Effector CD4-positive, alpha-beta T cell (primary cell): ENCODE measurements around the gene PFDN6.

Experiments
- DNase-seq: peaks from one replicate; pipeline ENCODE4 v3.0.0-alpha.2; 2020

PFDN6 gene

DNA sequence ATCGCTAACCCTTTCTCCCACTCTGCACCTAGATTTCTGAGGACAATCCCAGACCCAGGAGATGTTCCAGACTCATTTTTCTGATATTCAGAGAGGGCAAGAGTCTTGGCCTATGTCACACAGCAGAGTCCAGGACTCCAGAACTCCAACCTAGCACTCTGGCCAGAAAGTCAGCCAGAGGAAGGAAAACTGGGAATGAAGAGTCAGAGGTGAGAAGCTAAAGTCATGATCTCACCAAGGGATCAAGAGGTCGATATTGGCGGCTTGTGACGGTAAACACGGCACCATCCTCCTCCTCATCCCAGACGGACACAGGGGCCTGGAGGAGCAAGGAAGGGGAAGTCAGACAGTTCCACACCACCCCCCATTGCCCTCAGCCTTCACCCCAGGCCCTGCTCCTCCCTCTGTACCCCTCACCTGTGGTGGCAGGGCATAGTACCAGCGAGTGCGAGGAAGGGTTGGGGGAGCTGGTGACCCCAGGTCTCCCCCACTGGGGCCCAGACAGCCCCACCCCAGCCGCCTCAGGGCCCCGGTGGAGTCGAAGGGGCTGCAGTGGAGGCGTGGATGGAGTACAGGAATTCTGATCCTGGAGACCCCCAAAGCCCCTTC is 7.5 kb downstream of the PFDN6 start:
- DNase-seq, result no peak

DNA sequence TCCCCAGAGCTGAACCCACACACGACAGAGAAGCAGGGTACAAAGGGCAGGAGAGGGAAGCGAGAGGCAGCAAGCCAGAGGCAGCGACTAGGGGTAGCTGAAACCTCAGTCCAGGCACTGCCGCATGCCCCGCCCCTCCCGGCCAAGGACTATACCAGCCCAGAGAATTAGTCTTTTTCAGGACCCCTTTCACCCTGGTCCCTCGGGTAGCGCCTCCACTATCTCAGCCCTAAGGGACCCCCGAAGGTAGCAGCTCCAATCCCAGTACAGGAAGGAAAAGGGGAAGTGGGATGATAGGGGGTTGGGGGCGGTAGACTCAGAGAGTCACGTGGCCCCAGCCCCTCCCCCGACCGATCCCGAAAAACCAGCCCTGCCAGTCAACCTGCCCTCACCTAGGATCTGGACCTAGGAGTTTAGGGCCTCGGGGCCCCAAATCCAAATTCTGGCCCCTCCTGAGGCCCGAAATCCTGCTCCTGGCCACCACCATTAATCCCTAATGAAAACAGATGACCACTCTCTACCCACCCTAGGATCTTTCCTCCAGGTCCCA is 8.1 kb downstream of the PFDN6 start:
- no peak for DNase-seq

DNA sequence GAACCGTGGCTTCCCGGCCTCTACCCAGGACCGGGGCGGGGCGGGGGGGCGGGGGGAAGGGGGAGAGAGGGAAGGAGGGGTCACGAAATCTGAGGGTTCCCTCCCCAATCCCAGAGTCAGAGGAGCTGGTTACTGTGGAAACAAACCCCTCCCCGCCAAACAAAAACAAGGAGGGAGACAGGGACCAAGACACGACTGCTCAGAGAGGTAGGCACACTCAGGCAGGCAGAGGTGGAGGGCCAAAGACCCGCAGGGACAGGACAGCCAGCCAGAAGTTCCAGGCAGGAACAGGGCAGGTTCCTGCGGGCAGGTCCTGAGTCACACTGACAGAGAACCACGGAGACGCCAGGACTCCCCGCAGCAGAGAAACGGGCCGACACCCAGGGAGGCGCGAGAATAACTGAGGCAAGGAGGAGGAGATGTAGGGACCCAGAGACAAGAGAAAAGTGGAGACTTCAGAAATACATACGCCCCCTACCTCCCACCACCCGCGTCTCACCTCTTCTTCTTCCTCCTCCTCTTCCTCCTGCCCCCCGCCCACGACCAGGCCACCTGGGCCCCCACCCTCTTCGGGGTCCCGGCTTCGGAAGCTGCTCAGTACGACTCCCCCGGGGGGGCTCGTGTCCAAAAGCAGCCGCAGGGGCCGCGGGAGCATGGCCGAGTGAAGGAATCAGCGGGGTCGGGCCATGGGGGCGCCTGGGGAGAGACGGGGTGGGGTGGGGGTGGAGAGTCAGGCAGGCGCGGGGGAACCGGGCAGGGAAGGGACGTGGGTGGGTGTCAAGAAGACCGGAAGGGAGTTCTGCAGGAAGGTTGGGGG is 8.8 kb downstream of the PFDN6 start:
- peak; percentile 56 for DNase-seq

DNA sequence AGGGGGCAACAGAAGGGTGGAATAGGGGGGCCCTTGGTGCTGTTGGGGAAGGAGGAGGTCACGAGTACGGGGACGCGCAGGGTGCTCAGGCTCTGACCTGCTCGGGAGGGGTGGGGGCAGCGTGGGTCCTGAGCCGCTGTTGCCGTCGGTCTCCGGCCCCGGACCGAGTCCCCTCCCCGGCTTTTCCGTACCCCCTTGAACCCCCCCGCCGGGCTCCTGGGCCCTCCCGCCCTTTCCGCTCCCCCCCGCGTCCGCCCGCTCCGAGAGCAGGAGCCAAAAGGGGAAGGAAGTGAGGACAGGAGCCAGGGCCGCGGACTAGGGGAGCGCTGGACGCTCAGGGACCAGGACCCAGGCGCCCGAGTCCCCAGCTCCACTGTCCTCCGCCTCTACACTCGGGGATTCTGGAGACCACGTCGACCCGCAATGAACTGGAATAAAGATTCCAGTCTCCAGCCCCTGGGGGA is 9.4 kb downstream of the PFDN6 start, which contains the start of gene RGL2:
Gene RGL2, minus strand, starts transcription at position 170 of the 464 bp plus-strand sequence. CDS start 332 bp downstream, outside the sequence.
- peak; percentile 53 for DNase-seq

DNA sequence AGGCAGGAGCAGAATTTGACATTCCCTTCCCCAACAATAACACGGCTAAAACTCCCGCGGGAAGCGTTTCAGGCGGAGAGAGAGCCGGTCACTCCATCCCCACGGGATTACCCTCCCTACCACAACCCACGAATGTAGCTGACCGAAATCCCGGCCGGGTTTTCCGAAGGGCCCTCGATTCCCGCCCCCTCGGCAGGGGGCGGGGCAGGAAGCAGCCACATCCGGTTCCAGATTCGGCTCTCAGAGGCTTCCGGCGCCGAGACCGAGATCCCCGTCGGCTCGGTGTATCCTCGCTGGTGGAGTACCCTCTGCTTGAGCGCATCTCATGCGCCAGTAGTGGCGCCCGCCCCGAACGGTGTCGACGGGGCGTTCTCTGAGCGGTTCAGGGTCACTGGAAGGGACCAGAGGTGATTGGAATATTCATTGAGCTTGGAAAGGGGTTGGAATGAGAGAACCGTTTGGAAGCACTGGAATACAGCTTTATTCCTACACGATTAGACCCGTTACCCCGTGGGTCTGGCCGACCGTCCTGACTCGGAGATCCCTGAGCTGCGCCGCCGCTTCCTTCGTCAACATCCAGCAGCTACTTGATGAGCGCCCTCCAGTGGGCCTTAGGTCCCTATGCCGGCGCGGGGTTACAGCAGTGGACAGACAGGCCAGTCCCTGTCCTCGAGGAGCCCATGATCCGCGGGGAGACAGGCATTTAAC is 10.0 kb downstream of the PFDN6 start:
- DNase-seq, result peak; percentile 93

DNA sequence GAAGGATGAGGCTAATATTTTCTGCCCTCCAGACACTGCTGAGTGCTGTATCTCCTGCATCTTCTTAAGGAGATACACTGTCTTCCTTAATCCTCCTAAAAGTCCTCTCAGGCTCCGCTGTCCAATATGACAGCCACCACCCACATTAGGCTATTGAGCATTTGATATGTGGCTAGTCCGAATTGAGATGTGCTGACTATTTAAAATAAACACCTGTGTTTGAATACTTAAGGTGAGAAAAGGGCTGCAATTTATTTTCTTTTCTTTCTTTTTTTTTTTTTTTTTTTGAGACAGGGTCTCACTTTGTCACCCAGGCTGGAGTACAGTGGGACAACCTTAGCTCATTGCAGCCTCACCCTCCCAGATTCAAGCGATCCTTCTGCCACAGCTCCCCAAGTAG is 12.5 kb downstream of the PFDN6 start:
- DNase-seq, result no peak

DNA sequence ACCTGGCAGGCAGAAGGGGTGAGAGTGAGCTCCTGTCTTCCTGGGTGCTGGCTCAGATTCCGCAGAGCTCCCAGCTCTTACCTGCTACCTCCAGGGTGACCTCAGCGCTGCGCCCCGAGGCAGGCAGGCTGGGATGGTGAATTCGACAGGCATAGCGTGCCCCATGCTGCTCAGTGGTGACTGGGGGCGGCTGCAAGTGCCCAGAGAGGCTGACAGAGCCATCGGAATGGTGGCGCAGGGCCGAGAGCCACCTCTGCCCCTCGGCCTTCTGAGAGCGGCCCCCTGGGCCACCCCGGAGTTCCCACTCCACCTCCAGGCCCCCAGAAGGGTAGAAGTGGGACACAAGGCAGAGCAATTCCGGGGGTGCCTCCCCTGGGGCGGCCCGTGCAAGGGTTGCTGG is 14.8 kb downstream of the PFDN6 start:
- no peak for DNase-seq

DNA sequence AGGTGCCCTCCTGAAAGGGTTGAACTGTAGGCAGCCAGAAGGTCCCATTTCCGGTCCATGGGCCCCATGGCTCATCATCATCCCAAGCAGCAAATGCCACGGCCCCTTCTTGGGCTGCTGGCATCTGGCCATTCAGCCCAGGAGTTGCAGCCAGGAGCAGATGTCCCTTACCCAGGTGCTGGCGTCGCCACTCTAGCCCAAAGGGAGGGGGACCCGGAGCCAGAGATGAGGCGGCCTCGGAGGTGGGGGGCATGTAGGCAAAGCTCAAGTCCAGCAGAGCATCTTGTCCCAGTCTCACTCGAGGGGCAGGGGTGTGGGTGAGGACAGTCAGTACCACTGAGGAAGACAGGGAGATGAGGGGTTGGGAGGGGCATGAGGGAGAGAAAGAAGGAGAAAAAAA is 15.7 kb downstream of the PFDN6 start:
- no peak for DNase-seq

DNA sequence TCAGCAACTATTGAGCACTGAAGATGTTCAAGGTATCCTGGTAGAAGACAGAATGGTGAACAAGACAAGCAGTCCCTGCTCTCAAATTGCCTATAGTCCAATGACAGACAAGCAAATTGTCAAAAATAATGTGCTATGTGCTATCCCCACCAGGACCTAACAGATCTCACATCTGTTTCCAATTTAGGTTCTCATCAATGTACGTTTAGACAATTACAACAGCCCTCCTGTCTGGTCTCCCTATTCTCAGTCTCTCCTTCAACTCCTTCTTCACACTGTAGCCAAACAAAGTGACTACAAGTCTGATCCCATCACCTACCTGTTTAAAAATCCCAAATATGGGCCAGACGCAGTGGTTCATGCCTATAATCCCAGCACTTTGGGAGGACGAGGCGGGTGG is 17.0 kb downstream of the PFDN6 start:
- no peak for DNase-seq

DNA sequence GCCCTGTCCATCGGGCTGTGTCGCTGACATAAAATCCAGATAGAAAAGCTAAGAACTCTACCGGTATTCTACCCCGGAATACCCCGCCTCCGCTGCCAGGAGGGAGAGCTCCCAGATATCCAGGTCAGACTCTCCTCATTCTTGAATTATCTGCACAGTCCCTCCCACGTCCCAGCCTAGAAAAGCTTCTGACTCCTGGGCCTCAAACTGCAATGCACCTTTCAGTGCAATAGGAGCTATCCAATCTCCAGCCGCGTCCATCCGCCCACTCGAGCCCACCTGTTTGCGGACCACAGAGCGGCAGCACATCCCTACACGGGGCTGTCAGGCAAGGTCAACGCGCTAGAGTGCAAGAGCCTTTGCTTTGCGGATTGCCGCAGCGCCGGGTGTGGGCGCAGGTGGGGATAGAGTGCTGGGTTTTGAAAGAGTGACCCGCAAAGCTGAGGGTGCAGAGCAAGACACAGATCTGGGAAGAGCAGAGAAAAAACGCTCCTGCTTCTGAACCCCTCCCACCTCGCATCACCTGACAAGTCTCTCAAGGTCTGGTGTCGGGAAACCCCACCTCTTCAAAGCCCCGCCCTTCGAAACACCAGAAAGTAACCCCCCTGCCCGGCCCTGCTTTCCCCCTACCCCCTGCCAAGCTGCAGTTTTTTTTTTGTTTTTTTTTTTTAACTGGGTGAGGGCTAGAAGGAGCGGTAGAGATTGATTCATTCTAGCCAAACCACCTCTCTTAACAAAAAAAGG is 23.1 kb downstream of the PFDN6 start:
- peak; percentile 83 for DNase-seq

DNA sequence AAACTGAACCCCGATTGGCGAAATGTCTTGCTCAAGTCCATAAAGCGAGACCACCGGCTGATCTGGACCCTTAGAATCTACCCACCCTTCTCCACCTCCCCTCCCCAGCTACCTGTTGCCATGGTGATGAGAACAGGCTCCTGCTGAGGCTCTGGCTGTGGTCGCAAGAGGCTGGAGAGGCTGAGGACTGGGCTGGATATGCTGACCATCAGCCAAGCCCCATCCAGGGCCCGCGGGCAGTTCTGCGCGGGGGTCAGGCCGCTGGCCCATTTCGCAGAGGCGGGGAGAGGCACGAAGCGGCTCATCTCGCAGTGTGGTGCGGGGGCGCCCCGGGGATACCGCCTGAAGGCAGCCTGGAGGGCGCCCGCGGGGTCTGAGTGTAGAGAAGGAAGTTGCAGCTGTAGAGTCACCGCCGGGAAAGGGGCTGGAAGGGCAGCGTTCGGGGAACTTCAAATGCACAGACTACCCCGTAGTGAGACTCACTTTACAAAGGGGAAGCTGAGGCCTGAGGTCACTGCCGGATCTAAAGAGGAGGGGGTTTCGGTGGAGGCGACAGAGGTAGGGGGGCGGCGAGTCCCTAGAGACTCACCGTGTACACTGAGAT is 23.8 kb downstream of the PFDN6 start:
- peak; percentile 25 for DNase-seq

DNA sequence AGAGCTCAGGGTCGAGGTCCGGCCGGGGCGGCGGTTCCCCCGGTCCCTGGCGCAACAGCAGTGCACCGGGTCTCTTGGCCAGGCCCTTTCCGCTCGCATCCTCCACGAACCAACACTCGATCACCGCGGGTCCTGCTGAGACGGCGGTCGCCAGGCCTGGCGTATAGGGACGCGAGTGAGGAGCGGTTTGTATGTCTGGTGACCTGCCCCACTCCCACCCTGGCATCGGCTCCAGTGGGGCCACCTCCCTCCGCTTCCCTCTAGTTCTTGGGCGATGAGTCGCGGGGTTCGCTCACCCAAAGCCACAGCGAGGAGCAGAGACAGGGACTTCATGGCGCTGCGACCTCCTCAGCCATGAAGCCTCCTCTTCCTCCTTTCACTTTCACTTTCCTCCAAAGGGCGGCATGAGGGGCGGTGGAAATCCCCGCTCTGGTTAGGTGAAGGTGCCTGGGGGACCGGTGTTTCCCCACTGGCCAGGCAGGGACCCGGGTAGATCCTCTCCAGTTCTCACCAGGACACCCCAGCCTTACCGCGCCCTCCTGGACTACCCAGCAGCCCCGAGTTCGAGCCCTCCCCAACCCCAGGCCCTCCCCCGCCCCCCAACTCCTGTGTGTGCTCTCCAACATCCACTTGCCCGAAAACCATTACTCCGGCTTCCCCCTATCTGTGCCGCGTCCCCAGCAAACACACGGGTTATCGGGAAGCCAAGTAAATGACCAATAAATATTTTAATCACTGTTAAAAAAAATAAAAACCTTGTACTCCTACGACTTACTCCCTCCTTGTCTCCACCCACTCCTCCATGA is 24.5 kb downstream of the PFDN6 start, which contains the start of gene TAPBP:
Gene TAPBP, minus strand, starts transcription at position 370 of the 806 bp plus-strand sequence. Its CDS starts 37 bp downstream, at position 333.
- peak; percentile 84 for DNase-seq

DNA sequence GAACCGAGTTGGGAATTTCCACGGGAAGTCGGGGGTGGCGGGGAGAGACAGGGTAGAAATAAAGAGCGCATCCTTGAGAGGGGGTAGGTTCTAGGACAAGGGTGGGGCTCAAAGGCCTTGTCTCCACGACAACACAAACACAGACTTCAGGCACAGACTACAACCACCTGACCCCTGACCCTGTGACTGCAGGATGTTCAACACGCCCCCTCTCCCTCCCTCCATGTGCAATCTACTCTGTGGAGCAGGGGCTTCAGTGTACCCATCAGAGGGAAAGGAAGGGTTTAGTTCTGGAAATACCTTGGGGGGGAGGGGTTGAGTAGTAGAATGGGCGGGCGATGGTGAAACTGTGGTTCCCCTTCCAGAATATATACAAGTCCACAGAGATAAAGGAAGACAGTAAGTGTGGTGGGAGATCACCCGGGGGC is 25.1 kb downstream of the PFDN6 start:
- DNase-seq, result peak; percentile 73

DNA sequence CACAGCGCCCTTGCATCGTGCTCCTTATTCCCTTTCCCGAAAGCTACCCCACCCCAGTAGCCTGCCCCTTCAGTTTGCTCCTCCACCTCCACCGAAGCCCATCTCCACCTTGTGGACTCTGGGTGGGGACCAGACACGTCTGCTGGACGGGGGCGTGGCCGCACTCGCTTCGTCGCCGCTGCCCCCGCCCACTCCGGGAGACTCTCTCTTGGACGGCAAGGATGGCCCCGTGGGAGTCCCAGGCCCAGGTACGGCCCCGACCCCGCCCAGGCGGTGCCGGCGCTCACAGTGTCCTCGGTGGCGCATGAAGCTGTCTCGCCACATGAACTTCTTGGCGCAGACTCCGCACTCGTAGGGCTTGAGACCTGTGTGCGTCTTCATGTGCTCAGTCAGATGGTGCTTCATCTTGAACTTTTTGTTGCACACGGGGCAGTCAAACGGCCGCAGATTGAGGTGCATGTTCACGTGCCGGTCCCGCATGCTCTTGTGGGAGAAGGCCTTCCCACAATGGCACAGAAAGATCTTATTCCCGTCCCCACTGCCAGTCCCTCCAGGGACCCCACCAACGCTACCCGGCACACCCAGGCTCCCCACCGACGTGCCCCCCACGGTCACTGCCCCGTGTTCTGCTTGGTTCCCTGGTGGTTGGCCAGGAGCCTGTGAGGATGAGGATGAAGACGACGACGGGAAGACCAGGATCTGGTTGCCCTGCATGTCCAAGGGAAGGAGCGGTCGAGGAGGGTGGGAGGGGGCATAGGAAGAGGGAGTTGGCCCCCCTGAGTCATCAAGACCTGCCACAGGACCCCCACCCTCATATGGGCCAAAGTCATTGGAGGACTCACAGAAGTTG is 25.8 kb downstream of the PFDN6 start:
- DNase-seq, result no peak

DNA sequence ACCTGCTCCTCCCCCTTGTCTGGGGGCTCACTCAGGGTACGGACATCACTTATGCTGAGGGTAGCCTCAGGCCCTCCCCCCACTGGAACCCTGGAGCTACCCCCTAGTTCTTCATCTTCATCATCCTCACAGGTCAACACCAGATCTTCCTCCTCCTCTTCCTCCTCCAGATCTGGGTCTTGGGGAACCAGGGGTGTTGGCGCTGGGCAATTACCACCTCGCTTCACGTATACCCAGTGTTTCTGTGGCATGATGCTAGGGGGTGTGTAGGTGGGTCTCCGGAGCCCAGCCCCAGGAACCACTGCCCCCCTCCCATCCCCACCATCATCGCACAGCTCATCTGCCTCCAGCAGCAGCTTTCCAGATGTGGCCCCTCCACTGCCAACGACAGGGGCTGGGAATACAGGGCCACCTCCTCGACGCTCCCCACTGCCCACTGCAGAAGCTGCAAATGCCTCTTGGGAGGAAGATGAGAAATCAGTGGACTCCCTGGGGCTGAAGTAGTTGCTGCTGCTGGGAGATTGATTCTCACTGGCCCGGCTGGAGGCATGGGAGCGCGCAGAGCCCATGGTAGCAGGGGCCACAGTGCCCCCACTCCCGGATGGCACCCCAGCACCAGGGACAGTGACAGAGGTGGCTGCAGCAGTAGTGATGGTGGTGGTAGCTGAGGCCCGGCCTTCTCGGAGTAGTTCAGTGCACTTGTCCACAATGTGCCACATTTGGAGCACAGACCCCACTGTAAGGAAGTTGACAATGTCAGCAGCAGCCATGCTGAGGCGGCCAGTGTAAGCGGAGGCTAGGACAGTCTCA is 26.6 kb downstream of the PFDN6 start:
- no peak for DNase-seq

DNA sequence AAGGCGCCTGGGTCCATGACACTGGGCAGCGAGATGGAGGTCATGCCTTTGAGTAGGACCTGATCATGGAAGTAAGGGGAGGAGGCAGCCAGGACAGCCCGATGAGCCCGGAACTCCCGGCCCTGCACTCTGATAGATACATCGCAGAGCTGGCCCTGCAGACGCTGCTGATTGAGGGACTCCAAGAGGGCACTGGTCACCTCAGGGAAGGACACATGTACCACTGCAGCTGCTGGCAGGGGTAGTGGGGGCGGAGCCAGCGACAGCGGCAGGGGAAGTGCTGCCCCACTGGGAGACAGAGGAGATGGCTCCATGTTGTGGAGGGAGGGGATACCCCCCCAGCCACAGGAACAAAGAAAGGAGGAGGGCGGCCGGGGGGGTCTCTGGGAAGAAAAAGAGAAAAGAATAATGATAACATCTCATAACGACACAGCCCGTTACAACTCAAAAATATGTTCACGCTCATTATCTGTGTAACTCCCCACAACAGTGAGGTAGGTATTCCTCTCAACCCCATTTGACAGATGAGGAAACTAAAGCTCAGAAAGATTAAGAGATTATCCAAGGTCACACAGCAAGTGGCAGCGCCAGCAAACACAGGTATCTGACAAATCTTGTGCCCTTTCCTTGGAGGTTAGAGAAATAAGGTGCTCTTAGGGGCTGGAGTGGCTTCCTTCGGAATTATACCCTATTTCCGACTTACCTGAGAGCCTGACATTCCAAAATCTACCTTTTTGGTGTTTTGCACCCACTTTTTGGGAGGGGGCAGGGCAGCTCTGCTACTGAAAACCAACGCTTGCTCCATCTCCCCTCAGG is 27.4 kb downstream of the PFDN6 start:
- DNase-seq, result no peak

DNA sequence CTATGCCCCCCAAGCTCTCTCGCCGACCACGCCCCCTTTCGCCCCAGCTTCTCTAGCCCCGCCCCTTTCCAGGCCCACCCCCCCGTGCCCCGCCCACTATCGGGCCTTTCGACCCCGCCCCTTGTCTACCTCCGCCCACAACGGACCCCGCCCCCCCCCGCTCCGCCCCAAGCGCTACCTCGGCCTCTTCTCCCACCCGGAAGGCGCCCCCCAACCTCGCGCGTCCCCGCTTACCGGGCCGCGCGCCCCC is 27.9 kb downstream of the PFDN6 start:
- no peak for DNase-seq

DNA sequence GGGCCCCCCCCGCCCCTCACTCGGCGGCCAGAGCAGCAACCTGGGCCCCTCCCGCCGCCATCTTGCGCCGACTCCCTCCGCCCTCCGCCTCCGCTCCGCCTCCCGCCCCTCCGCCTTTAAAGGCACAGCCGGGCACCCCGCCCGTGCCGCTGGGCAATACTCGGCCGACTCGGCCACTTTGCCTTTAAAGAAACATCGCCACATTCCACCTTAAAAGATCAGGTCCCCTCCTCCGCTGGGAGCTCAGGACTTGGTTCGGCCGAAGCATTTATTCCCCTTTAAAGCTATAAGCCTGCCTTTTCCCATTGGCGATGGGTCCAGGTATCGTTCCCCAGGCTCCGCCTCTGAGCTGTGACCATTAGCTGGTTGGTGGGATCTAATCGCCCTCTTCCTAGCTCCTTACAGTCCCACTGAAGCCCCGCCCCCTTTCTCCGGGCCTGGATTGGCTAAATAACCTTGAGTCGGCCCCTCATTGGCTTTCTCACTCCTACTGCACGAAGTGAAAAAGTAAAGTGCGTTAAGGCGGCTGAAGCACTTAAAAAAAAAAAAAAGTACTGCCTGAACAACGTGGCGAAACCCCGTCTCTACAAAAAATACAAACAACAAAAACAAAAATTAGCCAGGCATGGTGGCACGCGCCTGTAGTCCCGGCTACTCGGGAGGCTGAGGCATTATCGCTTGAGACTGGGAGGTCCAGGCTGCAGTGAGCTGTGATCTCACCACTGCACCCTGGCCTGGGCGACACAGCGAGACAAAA is 28.4 kb downstream of the PFDN6 start, which contains the start of gene ZBTB22:
Gene ZBTB22, minus strand, starts transcription at position 76 of the 757 bp plus-strand sequence. CDS start 828 bp downstream, outside the sequence.
- peak; percentile 95 for DNase-seq
